Vagina (tissue), 2 donors: ENCODE results near the gene TNNI2.

Experiments
- POLR2A ChIP-seq, 2 donors: fragments of 450-650 bp; IDR thresholded peaks; one replicate each; pipeline ENCODE4 v1.6.1; 2017; ENCODE audit warnings: antibody characterized with exemption in 2 of 2, mild to moderate bottlenecking in 2 of 2, moderate library complexity in 2 of 2
- TF ChIP-seq, protein P1 (sequence below), 3 experiments: fragments of 450-650 bp in 2 of 3; fragments of 200-600 bp in 1 of 3; sonication (generic) in 1 of 3; IDR thresholded peaks; one replicate each; pipeline ENCODE4 v1.5.1; 2017 to 2019; ENCODE audit warnings: antibody characterized with exemption in 3 of 3, mild to moderate bottlenecking in 2 of 3, moderate library complexity in 2 of 3

DNA sequence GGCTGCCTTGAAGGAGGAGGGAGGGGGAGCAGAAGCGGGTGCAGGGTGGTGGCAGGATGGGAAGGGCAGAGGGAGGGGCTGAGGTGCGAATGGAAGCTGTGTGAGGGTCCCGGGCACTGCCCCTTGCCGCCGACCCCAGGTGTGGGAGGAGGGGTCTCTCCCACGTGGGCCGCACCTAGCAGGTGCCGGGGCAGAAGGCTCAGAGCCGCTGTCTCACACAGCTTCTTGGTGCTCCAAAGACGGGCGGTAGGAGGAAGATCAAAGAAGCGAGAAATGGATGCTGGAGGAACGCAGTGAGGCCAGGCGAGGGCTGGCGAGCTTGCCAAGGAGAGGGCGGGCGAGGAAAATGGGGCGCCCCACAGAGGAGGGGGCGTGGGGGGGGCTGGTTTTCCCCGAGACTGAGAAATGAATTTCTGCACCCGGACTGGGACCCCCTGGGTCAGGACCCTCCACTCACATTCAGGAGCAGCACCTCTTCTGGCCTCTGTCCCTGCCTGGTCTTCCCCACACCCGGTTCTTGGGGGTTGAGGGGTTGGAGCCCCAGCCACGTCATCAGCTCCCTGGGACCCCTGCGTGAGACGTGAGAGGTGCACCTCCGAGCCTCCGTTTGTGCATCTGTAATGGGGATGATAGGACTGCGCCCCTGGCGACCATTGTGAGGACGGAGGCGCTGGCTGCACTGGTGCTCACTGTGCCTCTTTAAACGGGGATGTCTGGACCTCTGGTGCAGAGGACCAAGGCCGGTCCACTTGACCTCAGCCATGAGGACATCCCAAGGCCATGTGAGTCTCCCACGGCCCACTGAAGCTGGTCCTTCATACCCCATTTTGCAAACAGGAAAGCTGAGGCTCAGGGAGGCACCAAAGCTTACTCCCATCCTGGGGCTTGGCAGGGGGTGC lies 30.9 kb downstream of the TNNI2 start:
- TF ChIP-seq, protein P1, sequence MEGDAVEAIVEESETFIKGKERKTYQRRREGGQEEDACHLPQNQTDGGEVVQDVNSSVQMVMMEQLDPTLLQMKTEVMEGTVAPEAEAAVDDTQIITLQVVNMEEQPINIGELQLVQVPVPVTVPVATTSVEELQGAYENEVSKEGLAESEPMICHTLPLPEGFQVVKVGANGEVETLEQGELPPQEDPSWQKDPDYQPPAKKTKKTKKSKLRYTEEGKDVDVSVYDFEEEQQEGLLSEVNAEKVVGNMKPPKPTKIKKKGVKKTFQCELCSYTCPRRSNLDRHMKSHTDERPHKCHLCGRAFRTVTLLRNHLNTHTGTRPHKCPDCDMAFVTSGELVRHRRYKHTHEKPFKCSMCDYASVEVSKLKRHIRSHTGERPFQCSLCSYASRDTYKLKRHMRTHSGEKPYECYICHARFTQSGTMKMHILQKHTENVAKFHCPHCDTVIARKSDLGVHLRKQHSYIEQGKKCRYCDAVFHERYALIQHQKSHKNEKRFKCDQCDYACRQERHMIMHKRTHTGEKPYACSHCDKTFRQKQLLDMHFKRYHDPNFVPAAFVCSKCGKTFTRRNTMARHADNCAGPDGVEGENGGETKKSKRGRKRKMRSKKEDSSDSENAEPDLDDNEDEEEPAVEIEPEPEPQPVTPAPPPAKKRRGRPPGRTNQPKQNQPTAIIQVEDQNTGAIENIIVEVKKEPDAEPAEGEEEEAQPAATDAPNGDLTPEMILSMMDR (IDR thresholded peaks at IDR 0.05), result no peak
- no peak for TF ChIP-seq POLR2A (IDR thresholded peaks at IDR 0.05)
